ENCODE data around the gene JAGN1.
"Not testable (repeated sequence)": the region's sequence is repeated elsewhere in the genome, so short reads cannot be mapped to it uniquely, and the experiment has no call there.

Gene JAGN1

DNA sequence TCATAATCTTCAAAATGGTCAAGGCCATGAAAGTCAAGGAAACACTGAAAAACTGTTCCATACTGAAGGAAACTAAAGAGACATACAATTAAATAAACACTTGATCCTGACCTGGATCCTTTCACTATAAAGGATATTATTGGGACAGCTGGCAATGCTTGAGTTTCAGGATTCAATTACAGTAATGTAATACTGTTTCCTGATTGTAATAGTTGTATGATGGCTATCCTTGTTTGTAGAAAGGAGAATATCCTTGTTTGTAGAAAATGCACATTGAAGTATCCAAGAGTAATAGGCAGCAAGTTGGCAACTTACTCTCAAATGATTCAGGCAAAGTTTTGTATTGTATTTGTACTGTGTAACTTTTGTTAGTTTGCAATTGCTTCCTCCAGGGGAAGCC, 15.0 kb upstream of the JAGN1 start:
- TF ChIP-seq, protein P1, sequence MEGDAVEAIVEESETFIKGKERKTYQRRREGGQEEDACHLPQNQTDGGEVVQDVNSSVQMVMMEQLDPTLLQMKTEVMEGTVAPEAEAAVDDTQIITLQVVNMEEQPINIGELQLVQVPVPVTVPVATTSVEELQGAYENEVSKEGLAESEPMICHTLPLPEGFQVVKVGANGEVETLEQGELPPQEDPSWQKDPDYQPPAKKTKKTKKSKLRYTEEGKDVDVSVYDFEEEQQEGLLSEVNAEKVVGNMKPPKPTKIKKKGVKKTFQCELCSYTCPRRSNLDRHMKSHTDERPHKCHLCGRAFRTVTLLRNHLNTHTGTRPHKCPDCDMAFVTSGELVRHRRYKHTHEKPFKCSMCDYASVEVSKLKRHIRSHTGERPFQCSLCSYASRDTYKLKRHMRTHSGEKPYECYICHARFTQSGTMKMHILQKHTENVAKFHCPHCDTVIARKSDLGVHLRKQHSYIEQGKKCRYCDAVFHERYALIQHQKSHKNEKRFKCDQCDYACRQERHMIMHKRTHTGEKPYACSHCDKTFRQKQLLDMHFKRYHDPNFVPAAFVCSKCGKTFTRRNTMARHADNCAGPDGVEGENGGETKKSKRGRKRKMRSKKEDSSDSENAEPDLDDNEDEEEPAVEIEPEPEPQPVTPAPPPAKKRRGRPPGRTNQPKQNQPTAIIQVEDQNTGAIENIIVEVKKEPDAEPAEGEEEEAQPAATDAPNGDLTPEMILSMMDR (IDR thresholded peaks at IDR 0.05; ENCODE audit: low read depth, low read length), result no peak
- DNase-seq (ENCODE audit: extremely low read depth, low read depth), result no peak

DNA sequence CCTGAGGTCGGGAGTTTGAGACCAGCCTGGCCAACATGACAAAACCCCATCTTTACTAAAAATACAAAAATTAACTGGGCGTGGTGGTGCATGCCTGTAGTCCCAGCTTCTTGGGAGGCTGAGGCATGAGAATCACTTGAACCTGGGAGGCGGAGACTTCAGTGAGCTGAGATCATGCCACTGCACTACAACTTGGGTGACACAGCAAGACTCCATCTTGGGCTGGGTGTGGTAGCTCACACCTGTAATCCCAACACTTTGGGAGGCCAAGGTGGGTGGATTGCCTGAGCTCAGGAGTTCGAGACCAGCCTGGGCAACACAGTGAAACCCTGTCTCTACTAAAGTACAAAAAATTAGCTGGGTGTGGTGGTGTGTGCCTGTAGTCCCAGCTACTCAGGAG, 14.2 kb upstream of the JAGN1 start:
- not testable (repeated sequence) for DNase-seq (ENCODE audit: extremely low read depth, low read depth)

DNA sequence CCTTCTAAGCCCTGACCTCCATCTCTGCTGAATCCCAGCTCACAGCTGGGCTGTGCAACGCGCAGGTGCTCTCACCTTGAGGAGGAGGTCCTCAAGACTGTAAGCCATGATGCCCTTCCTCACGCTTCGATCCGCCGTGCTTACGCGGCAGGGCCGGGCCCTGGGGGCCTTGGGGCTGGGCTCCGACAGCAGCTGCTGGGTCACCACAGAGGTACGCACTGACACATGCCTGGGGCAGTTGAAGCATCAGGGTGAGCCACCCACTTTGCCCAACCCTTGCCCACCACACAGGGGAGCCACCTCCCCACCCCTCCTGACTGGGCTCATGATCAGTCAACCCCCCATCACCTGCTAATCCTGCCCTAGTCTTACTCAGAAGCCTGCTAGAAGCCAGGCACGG, 13.4 kb upstream of the JAGN1 start:
- TF ChIP-seq, protein P1 (IDR thresholded peaks at IDR 0.05; ENCODE audit: low read depth, low read length), result no peak
- no peak for DNase-seq (ENCODE audit: extremely low read depth, low read depth)

DNA sequence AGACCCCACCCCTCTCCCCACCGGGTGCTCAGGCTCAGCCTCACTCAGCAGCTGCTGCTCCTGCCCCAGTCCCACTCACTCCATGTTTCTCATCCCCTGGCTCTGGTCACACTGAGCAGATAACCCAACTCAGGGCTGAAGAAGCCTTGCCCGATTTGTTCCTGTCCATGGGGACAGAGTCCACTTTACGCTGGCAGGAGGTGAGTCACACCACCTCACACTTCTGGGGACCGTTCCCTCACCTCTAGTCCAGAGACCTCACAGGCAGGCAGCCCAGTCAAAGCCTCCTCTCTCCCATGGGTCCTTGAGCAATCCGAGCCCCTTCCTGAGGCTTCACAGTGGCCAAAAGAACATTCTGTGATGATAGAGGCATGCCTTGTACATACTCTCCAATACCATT, 11.7 kb upstream of the JAGN1 start:
- DNase-seq (ENCODE audit: extremely low read depth, low read depth), result no peak
- TF ChIP-seq, protein P1 (IDR thresholded peaks at IDR 0.05; ENCODE audit: low read depth, low read length), result no peak

DNA sequence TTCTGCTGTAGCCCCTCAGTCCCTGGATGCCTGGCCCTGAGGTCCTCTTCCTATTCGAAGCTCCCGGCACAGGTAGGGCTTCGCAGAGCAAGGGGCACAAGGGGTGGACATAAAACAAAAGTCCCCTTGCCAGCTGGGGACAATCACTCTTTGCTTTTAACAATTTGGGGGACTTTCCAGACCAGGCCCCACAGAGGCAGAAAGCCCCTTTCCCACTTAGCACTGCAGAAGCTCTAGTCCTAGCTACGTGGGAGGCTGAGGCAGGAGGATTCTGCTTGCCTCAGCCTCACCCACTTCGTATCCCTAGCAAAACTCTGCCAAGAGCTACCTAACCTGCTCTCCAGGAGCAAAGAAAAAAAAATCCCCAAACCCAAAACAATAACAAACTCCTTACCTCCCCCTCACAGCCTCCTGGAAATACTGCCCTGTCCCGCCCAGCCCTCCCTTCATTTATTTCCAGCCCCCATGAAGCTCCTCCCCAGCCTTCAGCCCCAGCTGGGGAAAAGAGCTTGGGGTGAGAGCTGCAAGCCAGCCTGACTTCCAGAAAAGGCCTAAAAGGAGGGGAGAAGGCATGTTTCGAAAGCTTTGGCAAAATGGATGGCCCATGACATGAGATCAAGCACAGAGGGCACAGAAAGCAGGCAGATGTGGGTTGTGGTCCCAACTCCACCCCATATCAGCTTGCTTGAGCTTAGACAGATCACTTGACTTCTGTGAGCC, 10.4 kb upstream of the JAGN1 start, which contains the start of gene CIDEC:
TSS of gene CIDEC (minus strand) at position 424 of the 720 bp plus-strand sequence. CDS start 1,767 bp downstream, outside the sequence.
- no peak for DNase-seq (ENCODE audit: extremely low read depth, low read depth)
- TF ChIP-seq, protein P1 (IDR thresholded peaks at IDR 0.05; ENCODE audit: low read depth, low read length), result no peak

DNA sequence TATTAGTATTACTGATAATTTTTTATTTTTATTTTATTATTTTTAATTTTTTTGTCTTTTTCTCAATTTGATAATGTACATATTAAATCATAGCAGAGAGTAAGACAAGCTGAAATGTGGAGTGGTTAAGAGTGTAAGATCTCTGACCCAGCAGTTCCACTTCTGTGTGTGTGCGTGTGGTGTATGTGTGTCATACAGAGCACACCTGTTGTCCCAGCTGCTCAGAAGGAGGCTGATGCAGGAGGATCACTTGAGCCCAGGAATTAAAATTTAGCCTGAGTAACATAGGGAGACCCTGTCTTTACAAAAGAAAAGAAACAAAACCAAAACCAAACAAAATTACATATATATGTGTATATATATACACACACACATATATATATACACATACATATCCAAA, 9.0 kb upstream of the JAGN1 start:
- TF ChIP-seq, protein P1 (IDR thresholded peaks at IDR 0.05; ENCODE audit: low read depth, low read length), result no peak
- no peak for DNase-seq (ENCODE audit: extremely low read depth, low read depth)

DNA sequence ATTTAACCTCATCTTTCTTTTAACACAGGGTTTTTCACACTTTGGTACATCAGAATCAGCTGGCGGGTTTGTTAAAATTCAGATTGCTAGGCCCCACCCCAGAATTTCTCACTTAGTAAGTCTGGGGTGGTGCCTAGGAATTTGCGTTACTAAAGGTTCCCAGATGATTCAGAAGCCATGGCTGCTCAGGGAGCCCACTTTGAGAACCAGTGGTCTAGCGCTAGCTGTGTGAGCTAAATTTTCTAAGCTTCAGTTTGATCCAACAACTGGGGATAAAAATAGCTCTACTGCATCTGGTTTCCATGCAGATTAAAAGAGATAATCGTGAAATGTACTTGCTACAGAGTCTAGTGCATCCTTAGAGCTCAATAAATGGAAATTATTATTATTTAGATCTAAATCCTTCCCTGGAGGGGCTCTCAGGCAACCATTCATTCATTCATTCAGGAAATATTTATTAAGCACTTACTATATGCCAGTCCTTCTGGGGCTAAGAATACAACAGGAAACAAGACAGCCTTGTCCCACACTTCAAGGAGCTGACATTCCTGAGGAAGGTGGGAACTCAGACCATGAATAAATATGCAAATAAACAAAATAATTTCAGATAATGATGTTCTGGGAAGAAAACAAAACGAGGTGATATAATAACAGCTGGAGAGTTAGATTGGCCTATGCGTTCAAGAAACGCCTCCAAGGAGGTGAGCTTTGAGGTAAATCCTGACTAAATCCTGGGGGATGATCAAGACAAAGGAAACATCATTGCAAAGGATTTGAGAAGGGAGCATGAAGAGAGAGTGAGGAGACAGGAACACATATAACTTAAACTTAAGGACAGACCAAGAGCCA, 6.5 kb upstream of the JAGN1 start:
- TF ChIP-seq, protein P1 (IDR thresholded peaks at IDR 0.05; ENCODE audit: low read depth, low read length), result no peak
- no peak for DNase-seq (ENCODE audit: extremely low read depth, low read depth)
